K562 (cell line): Measurements from ENCODE around the gene SH3BP5.

ENCODE experiments used
- BMI1 ChIP-seq: fragments of 150-350 bp; IDR thresholded peaks from 2 replicates; pipeline ENCODE4 v1.6.1; 2014; ENCODE audit warnings: low read length
- HMG20A ChIP-seq: fragments of 450-650 bp; formaldehyde crosslinking; conservative IDR thresholded peaks from 2 replicates; pipeline ENCODE4 v1.4.0; 2020; ENCODE audit warnings: mild to moderate bottlenecking, mixed read lengths
- MYC ChIP-seq, 2 experiments: fragments of 250-450 bp in 1 of 2; sonication (Bioruptor Pico) in 1 of 2; IDR thresholded peaks; 2 replicates each; pipeline versions ENCODE4 v1.5.1 to v1.6.1; 2012 to 2021; ENCODE audit warnings: low read depth in 2 of 2, borderline replicate concordance in 1 of 2, improper control_type of control experiment in 1 of 2, low read length in 1 of 2, mild to moderate bottlenecking in 1 of 2, moderate library complexity in 1 of 2
- NFATC3 ChIP-seq: fragments of 450-650 bp; IDR thresholded peaks from 2 replicates; pipeline ENCODE4 v1.6.1; 2017; ENCODE audit warnings: mild to moderate bottlenecking
- OTX1 ChIP-seq: fragments of 450-650 bp; formaldehyde crosslinking; IDR thresholded peaks from 2 replicates; pipeline ENCODE4 v1.4.0; 2022; ENCODE audit warnings: mild to moderate bottlenecking
- ZBTB1 ChIP-seq: sonication (generic); formaldehyde crosslinking; IDR thresholded peaks from 2 replicates; pipeline ENCODE4 v1.8.1; 2023; ENCODE audit warnings: missing genetic modification reagents, low read depth, mild to moderate bottlenecking, borderline replicate concordance
- ZKSCAN3 ChIP-seq: fragments of 250-450 bp; sonication (Bioruptor Pico); IDR thresholded peaks from 2 replicates; pipeline ENCODE4 v1.4.0; 2020
- ZNF324 ChIP-seq: fragments of 250-450 bp; sonication (Bioruptor Pico); IDR thresholded peaks from 2 replicates; pipeline ENCODE4 v1.4.0; 2020; ENCODE audit warnings: mild to moderate bottlenecking
- TF ChIP-seq, protein P1 (sequence below), 3 experiments: IDR thresholded peaks in 2 of 3; conservative IDR thresholded peaks in 1 of 3; 2 replicates each; pipeline ENCODE4 v1.5.1; 2011 to 2012; ENCODE audit warnings: low read length in 3 of 3, mild to moderate bottlenecking in 3 of 3, control low read depth in 2 of 3, improper control_type of control experiment in 1 of 3, inconsistent platforms in 1 of 3, low read depth in 1 of 3, mixed read lengths in 1 of 3, moderate library complexity in 1 of 3; ENCODE audit not compliant: insufficient read depth in 2 of 3

DNA sequence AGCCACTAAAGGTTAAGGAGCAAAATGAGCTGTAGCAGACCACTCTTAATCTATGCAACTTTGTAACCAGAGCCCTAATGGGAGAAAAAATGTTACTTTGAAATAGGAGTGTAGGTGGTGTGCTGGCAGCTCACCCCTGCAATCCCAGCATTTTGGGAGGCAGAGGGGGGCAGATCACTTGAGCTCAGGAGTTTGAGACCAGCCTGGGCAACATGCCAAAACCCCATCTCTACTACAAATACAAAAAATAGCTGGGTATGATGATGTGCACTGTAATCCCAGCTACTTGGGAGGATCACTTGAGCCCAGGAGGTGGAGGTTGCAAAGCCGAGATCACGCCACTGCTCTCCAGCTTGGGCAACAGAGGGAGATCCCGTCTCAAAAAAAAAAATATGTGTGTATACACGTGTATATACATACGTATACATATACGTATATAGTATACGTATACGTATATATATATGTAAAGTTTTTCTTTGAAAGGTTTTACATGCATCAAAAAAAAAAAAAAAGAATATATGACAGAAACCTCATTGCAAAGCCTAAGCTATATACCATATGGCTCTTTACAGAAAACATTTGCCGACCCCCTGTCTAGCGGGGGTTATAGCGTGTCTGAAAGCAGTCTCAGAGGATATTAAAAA is 110.7 kb downstream of the SH3BP5 start:
- TF ChIP-seq HMG20A (CRISPR knock-in tag) = no peak
- TF ChIP-seq, protein P1, sequence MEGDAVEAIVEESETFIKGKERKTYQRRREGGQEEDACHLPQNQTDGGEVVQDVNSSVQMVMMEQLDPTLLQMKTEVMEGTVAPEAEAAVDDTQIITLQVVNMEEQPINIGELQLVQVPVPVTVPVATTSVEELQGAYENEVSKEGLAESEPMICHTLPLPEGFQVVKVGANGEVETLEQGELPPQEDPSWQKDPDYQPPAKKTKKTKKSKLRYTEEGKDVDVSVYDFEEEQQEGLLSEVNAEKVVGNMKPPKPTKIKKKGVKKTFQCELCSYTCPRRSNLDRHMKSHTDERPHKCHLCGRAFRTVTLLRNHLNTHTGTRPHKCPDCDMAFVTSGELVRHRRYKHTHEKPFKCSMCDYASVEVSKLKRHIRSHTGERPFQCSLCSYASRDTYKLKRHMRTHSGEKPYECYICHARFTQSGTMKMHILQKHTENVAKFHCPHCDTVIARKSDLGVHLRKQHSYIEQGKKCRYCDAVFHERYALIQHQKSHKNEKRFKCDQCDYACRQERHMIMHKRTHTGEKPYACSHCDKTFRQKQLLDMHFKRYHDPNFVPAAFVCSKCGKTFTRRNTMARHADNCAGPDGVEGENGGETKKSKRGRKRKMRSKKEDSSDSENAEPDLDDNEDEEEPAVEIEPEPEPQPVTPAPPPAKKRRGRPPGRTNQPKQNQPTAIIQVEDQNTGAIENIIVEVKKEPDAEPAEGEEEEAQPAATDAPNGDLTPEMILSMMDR (IDR thresholded peaks at IDR 0.05 in 2 of 3, conservative IDR thresholded peaks at IDR 0.05 in 1 of 3; ENCODE audit: insufficient read depth in 2 of 3, low read depth in 1 of 3, low read length in 3 of 3) = no peak
- TF ChIP-seq BMI1 = no peak
- TF ChIP-seq ZBTB1 = no peak
- TF ChIP-seq NFATC3 = no peak
- TF ChIP-seq MYC (IDR thresholded peaks at IDR 0.05; ENCODE audit: low read depth, low read length) = no peak
- TF ChIP-seq MYC (CRISPR knock-in tag; IDR thresholded peaks at IDR 0.05; ENCODE audit: borderline replicate concordance, low read depth) = no peak
- no peak for TF ChIP-seq ZKSCAN3 (CRISPR knock-in tag)
- no peak for TF ChIP-seq ZNF324
- no peak for TF ChIP-seq OTX1 (CRISPR knock-in tag)
